Activated CD4-positive, alpha-beta memory T cell treated with anti-CD3 and anti-CD28 coated beads for 36 hours (primary cell): Measurements from ENCODE around the gene EIF4A3. TPM values are rescaled to one million over a fixed set of nuclear protein-coding genes. Genes with fewer than 3 reads are reported as not detected.

ENCODE experiments used
- CTCF ChIA-PET: fragments of 350-600 bp; sonication (Branson Sonifier 250); formaldehyde crosslinking; loops from one replicate; lab custom pipeline; 2021; ENCODE audit warnings: antibody characterized with exemption, inconsistent platforms; lab: Charles Lee
- POLR2A ChIA-PET: fragments of 350-600 bp; sonication (Branson Sonifier 250); formaldehyde crosslinking; loops from one replicate; lab custom pipeline; 2021; ENCODE audit warnings: antibody characterized with exemption; lab: Charles Lee
- DNase-seq: peaks from one replicate; pipeline ENCODE4 v3.0.0-alpha.2; 2020
- H3K27ac Mint-ChIP-seq: one replicate; pipeline ENCODE4 v1.8.0; 2021; ENCODE audit warnings: mixed read lengths
- H3K27me3 Mint-ChIP-seq: one replicate; pipeline ENCODE4 v1.8.0; 2021; ENCODE audit warnings: mixed read lengths
- H3K36me3 Mint-ChIP-seq: one replicate; pipeline ENCODE4 v1.8.0; 2021; ENCODE audit warnings: mixed read lengths
- H3K4me1 Mint-ChIP-seq: one replicate; pipeline ENCODE4 v1.8.0; 2021; ENCODE audit warnings: low read depth, mixed read lengths
- H3K4me3 Mint-ChIP-seq: one replicate; pipeline ENCODE4 v1.8.0; 2021; ENCODE audit warnings: mild to moderate bottlenecking, mixed read lengths
- H3K9me3 Mint-ChIP-seq: one replicate; pipeline ENCODE4 v1.8.0; 2021; ENCODE audit warnings: mixed read lengths
- intact Hi-C: fragments of 100-400 bp; cut with micrococcal nuclease; formaldehyde crosslinking; loops from one replicate; pipeline ENCODE4 v1.15.1; 2023
- total RNA-seq, 2 experiments: library from RNA; stranded (reverse); gene quantifications; one replicate each; pipeline ENCODE4 v1.2.3, GENCODE V29; 2021

Gene EIF4A3
- total RNA-seq, 2 experiments from 2014 or later: 111 to 115 TPM

DNA sequence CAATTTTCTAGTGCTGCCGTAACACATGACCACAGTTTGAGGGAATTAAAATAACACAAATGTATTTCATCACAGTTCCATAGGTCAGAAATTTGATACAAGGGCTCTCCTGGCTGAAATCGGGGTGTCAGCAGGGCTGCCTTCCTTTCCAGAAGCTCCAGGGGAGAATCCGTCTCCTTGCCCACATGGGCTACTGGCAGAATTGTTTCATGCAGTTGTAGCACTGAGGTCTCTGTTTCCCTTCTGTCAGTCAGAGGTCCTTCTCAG lies 20.5 kb downstream of the EIF4A3 start:
- H3K27me3 Mint-ChIP-seq: peaks cover 7% of the 10 kb centered on the region
- H3K4me1 Mint-ChIP-seq: no peaks in the 10 kb centered on the region
- ChIA-PET POLR2A (no interaction called here), CTCF (interaction anchor here (3.5 kb wide), 1 partner anchor 25 kb away, joined by 17 read pairs; the partner anchor contains the start of gene GAA)
- H3K36me3 Mint-ChIP-seq: no peaks in the 10 kb centered on the region
- H3K4me3 Mint-ChIP-seq: no peak overlapping the region
- no peak for DNase-seq
- no peak overlapping the region for H3K27ac Mint-ChIP-seq
- intact Hi-C loops: no loop called here
- no peaks in the 10 kb centered on the region for H3K9me3 Mint-ChIP-seq

DNA sequence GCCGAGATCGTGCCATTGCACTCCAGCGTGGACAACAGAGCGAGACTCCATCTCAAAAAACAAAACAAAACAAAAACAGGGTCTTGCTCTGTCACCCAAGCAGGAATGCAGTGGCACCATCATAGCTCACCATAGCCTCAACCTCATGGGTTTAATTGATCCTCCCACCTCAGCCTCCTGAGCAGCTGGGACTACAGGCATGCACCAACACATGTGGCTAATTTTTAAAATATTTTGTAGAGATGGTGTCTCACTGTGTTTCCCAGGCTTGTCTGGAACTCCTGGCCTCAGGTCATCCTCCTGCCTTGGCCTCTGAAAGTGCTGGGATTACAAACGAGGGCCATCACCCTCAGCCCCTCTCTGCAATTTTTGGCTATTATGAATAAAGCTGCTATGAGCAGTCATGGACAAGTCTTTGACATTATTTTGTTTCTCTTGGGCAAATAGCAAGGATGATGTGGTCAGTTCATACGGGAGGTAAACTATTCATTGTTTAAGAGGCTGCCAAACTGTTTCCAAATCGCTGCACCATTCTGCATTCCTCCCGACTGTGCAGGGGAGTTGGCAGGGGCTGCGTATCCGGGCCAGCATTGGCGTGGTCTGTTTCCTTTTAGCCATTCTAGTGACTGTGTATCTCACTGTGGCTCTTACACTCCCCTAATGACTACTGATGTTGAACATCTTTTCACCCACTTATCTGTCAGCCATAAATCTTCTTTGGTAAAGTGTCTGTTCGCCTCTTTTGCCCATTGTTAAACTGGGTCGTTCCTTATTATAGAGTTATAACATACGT lies 21.1 kb downstream of the EIF4A3 start:
- Mint-ChIP-seq H3K27ac (no peak overlapping the region), H3K36me3 (no peaks in the 10 kb centered on the region), H3K27me3 (peaks cover 7% of the 10 kb centered on the region), H3K4me3 (no peak overlapping the region), H3K9me3 (no peaks in the 10 kb centered on the region), H3K4me1 (no peaks in the 10 kb centered on the region)
- POLR2A ChIA-PET: no interaction called here
- DNase-seq: no peak
- CTCF ChIA-PET: interaction anchor here (3.5 kb wide), 1 partner anchor 24 kb away, joined by 17 read pairs; the partner anchor contains the start of gene GAA
- intact Hi-C loops: no loop called here

DNA sequence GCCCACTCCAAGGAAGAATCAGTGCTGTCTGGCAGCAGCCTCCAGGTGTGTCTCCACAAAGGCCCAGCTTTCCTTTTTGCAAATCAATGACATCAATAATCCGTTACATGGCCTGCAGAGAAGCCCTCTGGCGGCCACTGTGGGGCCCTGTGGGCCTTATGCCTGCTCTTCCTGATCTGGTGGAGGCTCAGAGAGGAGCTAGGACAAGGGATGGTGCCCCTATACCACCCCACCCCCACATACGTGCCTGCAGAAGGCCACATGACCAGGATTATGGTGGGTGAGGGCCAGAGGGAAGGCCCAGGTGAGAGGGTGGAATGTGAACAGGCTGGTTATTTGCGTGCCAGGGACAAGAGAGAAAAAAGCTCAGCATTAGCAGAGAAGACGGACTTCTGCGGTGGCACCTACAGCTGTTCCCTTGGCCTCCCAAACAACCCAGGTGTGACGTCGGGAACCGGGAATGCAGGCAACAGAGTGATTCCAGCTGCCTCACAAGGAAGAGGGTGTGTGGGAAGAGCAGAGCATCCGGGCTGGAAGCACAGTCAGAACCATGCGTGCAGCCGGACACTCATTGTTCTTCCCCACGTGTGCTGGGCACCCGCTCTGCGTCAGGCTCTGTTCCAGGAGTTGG lies 22.5 kb downstream of the EIF4A3 start:
- no peaks in the 10 kb centered on the region for H3K4me1 Mint-ChIP-seq
- DNase-seq: no peak
- intact Hi-C loops: no loop called here
- H3K27me3 Mint-ChIP-seq: peaks cover 7% of the 10 kb centered on the region
- H3K27ac Mint-ChIP-seq: no peak overlapping the region
- H3K4me3 Mint-ChIP-seq: no peak overlapping the region
- ChIA-PET CTCF (interaction anchor here (1.1 to 1.7 kb wide), 2 partner anchors 23 to 42 kb away, joined by 4 to 9 read pairs; partner anchors contain the start of gene GAA), POLR2A (no interaction called here)
- H3K9me3 Mint-ChIP-seq: no peaks in the 10 kb centered on the region
- H3K36me3 Mint-ChIP-seq: no peaks in the 10 kb centered on the region

DNA sequence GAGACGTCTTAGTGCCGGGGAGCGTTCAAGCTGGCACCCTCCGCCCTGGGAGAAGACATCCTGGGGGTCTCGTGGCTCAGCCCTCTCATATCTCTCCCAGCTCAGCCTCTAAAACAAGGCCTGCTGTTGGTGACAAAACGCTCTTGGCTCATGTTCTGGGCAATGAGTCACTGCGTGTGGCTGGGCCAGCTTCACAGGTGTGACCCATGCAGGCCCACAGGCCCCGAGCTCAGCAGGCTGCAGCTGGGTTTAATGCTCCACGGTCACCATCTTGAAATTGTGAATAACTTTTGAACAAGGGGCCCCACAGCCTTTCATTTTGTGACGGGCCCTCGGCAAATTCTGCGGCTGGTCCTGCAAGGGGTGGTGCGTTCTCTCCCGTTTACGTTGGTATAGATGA lies 23.1 kb downstream of the EIF4A3 start:
- ChIA-PET POLR2A (no interaction called here), CTCF (interaction anchor here (0.6 to 1.7 kb wide), 2 partner anchors 22 to 41 kb away, joined by 3 to 9 read pairs; partner anchors contain the start of gene GAA)
- H3K4me3 Mint-ChIP-seq: no peak overlapping the region
- H3K27me3 Mint-ChIP-seq: peaks cover 6% of the 10 kb centered on the region
- no peaks in the 10 kb centered on the region for H3K4me1 Mint-ChIP-seq
- H3K27ac Mint-ChIP-seq: no peak overlapping the region
- intact Hi-C loops: no loop called here
- DNase-seq: no peak
- no peaks in the 10 kb centered on the region for H3K9me3 Mint-ChIP-seq
- no peaks in the 10 kb centered on the region for H3K36me3 Mint-ChIP-seq

DNA sequence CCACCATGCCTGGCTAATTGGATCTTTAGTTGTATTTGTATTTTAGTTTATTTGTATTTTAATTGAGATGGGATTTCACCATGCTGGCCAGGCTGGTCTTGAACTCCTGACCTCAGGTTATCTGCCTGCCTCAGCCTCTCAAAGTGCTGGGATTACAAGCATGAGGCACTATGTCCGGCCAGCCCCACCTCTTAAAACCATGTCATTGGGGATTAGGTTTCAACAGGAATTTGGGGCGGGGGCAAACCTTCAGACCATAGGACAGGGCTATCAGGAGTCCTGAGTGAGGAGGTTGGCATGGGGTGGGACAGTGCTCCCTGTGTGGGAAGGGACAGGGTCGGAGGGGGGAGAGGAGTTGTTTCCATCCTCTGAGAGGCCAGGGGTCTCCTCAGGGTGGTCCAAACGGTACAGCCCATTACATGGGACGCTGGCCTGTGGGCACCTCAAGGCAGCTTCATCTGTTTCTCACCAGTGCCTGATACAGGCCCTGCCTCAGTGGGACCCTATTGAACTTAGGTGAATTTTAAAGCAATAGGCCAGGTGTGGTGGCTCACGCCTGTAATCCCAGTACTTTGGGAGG lies 23.9 kb downstream of the EIF4A3 start:
- H3K4me1 Mint-ChIP-seq: no peaks in the 10 kb centered on the region
- no peaks in the 10 kb centered on the region for H3K36me3 Mint-ChIP-seq
- H3K27me3 Mint-ChIP-seq: peaks cover 6% of the 10 kb centered on the region
- no peaks in the 10 kb centered on the region for H3K9me3 Mint-ChIP-seq
- H3K4me3 Mint-ChIP-seq: no peak overlapping the region
- intact Hi-C loops: no loop called here
- no peak overlapping the region for H3K27ac Mint-ChIP-seq
- CTCF ChIA-PET: interaction anchor here (1.7 kb wide), 1 partner anchor 40 kb away, joined by 9 read pairs; no protein-coding TSS in a partner anchor
- POLR2A ChIA-PET: no interaction called here
- no peak for DNase-seq

DNA sequence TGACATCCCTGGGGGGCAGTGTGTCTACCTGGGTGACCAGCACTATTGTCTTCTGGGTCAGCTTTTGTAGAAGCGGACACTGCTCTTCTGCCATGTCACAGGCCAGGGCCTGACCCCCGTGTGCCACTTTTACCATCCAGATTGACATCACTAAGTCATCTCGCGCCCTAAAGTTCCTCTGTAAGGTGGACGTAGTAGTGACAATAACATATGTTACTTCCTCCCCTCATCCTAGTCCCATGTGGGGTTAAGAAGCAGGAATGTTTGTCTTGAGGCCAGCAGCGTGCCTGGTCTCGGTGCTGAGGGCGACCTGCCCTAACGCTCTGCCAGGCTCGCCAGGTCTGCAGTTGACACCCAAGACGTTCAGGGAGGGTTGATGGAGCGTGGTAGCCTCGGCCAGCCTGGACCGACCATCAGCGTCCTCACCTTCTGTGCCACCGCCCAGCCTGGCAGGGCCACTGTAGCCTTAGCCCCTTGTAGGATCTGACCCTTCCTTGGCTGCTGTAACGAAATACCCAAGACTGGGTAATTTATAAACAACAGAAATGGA lies 24.8 kb downstream of the EIF4A3 start:
- CTCF ChIA-PET: no interaction called here
- POLR2A ChIA-PET: no interaction called here
- no peak for DNase-seq
- Mint-ChIP-seq H3K4me3 (no peak overlapping the region), H3K27ac (no peak overlapping the region), H3K9me3 (no peaks in the 10 kb centered on the region), H3K36me3 (no peaks in the 10 kb centered on the region), H3K27me3 (peaks cover 4% of the 10 kb centered on the region), H3K4me1 (no peaks in the 10 kb centered on the region)
- intact Hi-C loops: no loop called here

DNA sequence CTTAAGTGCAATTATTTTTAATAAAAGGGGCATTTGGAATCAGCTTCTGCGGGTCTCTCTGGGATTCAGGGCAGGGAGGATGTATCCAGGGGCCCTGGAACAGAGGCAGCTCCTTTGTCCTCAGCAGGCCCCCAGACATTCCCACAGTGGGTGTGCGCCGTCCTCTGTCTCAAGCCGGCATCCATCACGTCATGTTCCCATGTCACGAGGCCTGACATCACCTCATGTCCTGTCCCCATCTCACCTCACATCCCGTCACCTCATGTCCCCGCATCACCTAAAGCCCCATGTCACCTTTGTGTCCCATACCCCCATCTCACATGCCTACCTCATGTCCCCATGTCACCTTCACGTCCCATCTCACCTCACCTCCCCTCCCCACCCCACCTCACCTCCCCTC lies 27.1 kb downstream of the EIF4A3 start:
- ChIA-PET CTCF (interaction anchor here (1.1 kb wide), 1 partner anchor 18 kb away, joined by 3 read pairs; the partner anchor contains the start of gene GAA), POLR2A (no interaction called here)
- H3K9me3 Mint-ChIP-seq: peaks cover 8% of the 10 kb centered on the region
- intact Hi-C loops: no loop called here
- DNase-seq: no peak
- H3K36me3 Mint-ChIP-seq: no peaks in the 10 kb centered on the region
- H3K27ac Mint-ChIP-seq: no peak overlapping the region
- H3K4me1 Mint-ChIP-seq: peaks cover 2% of the 10 kb centered on the region
- no peaks in the 10 kb centered on the region for H3K27me3 Mint-ChIP-seq
- no peak overlapping the region for H3K4me3 Mint-ChIP-seq

DNA sequence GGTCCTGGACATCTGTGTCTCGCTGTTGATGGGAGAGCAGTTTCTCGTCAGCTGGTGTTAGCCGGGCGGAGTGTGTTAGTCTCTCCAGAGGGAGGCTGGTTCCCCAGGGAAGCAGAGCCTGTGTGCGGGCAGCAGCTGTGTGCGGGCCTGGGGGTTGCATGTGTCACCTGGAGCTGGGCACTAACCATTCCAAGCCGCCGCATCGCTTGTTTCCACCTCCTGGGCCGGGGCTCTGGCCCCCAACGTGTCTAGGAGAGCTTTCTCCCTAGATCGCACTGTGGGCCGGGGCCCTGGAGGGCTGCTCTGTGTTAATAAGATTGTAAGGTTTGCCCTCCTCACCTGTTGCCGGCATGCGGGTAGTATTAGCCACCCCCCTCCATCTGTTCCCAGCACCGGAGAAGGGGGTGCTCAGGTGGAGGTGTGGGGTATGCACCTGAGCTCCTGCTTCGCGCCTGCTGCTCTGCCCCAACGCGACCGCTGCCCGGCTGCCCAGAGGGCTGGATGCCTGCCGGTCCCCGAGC lies 27.6 kb downstream of the EIF4A3 start:
- H3K4me3 Mint-ChIP-seq: no peak overlapping the region
- CTCF ChIA-PET: interaction anchor here (1.1 kb wide), 1 partner anchor 18 kb away, joined by 3 read pairs; the partner anchor contains the start of gene GAA
- intact Hi-C loops: no loop called here

DNA sequence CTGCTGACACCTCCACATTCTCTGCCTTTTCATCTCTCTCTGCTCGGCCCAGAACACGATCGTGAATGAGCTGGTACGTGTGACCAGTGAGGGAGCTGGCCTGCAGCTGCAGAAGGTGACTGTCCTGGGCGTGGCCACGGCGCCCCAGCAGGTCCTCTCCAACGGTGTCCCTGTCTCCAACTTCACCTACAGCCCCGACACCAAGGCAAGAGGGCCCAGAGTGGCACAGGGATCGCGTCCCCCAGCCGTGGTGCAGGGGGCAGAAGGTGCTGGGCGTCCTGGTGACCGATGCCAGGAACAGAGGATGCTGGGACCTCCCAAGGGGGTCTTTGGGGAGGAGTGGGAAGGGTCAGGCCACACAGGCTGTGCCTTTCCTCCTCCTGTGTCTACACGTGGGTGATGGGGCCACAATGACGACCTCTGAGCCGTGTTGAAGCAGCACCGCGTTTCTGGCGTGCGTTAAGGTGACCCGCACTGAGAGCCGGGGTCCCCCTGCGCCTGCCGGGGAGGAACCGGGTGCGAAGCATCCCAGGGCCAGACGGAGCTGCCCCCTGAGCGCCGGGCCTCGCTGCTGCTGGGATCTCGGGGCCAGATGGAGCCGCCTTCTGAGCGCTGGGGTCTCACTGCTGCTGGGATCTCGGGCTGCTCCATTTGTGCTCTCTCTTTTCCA lies 28.2 kb downstream of the EIF4A3 start:
- H3K4me3 Mint-ChIP-seq: no peak overlapping the region
- ChIA-PET CTCF (interaction anchor here (1.1 kb wide), 1 partner anchor 17 kb away, joined by 3 read pairs; the partner anchor contains the start of gene GAA), POLR2A (interaction anchor here (0.6 kb wide), 1 partner anchor 245 kb away, joined by 3 read pairs; no protein-coding TSS in a partner anchor)
- no peak for DNase-seq
- peaks cover 11% of the 10 kb centered on the region for H3K9me3 Mint-ChIP-seq
- H3K27me3 Mint-ChIP-seq: no peaks in the 10 kb centered on the region
- intact Hi-C loops: no loop called here
- H3K27ac Mint-ChIP-seq: no peak overlapping the region
- no peaks in the 10 kb centered on the region for H3K36me3 Mint-ChIP-seq
- H3K4me1 Mint-ChIP-seq: peaks cover 2% of the 10 kb centered on the region

More for the DNA sequence above, 27.6 kb downstream of the EIF4A3 start:
- H3K27ac Mint-ChIP-seq: no peak overlapping the region
- H3K9me3 Mint-ChIP-seq: peaks cover 11% of the 10 kb centered on the region
- peaks cover 2% of the 10 kb centered on the region for H3K4me1 Mint-ChIP-seq
- DNase-seq: no peak
- H3K36me3 Mint-ChIP-seq: no peaks in the 10 kb centered on the region
- H3K27me3 Mint-ChIP-seq: no peaks in the 10 kb centered on the region
- POLR2A ChIA-PET: interaction anchor here (0.6 kb wide), 1 partner anchor 244 kb away, joined by 3 read pairs; no protein-coding TSS in a partner anchor

DNA sequence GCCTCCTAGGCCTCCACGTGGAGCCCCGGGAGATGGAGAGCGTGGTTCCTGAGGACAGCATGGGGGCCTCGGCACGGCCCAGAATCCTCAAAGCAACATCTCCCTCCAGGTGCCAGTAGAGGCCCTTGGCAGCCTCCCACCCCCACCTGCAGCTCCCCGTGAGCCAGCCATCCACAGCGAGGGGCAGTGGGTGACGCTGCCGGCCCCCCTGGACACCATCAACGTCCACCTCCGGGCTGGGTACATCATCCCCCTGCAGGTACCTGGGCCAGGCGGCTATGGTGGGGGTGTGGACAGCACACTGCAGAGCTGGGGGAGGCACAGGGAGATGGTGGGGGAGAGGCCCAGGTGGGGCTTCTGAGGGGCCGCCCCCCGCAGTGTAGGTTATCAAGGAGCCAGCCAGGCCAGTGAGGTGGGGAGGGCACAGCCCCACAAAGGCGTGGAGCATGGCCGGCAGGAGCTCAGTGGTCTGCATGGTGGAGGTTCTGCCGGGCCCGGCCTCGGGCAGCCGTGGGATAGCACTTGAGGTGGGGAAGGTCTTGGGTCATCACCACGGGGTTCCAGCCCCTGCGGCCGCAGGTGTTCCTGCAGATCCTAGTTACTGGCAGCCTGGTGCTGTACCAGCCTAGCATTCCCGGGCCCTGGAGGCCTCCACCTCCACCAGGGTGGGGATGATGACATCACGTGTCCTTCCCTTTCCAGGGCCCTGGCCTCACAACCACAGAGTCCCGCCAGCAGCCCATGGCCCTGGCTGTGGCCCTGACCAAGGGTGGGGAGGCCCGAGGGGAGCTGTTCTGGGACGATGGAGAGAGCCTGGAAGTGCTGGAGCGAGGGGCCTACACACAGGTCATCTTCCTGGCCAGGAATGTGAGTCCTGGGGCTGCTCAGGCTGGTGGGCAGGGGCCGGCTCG lies 29.2 kb downstream of the EIF4A3 start:
- peaks cover 11% of the 10 kb centered on the region for H3K9me3 Mint-ChIP-seq
- H3K27me3 Mint-ChIP-seq: no peaks in the 10 kb centered on the region
- intact Hi-C loops: no loop called here
- H3K4me1 Mint-ChIP-seq: peaks cover 2% of the 10 kb centered on the region
- H3K27ac Mint-ChIP-seq: no peak overlapping the region
- DNase-seq: no peak
- POLR2A ChIA-PET: no interaction called here
- no peak overlapping the region for H3K4me3 Mint-ChIP-seq
- CTCF ChIA-PET: interaction anchor here (2.0 kb wide), 1 partner anchor 16 kb away, joined by 10 read pairs; the partner anchor contains the start of gene GAA
- H3K36me3 Mint-ChIP-seq: no peaks in the 10 kb centered on the region
